OCI-LY1 (cell line): ENCODE data around the gene PFKL.
"Not testable (repeated sequence)": the region's sequence is repeated elsewhere in the genome, so short reads cannot be mapped to it uniquely, and the experiment has no call there.

Source experiments
- CTCF ChIP-seq: fragments of 200-600 bp; sonication (generic), shearing (Covaris generic); IDR thresholded peaks from 2 replicates; pipeline ENCODE4 v1.5.1; 2017; ENCODE audit warnings: mild to moderate bottlenecking, antibody characterized with exemption, low read length, moderate library complexity, mixed read lengths
- EZH2 ChIP-seq: fragments of 200-600 bp; sonication (generic), shearing (Covaris generic); IDR thresholded peaks from 2 replicates; pipeline ENCODE4 v1.8.0; 2017; ENCODE audit warnings: borderline replicate concordance, mixed run types, mild to moderate bottlenecking, antibody characterized with exemption, low read length, moderate library complexity, mixed read lengths

GRCh38 chr21:44302573-44303401, 2.9 kb downstream of the PFKL start:
- peak; percentile 32; the same call in 1 of the 2 replicates for TF ChIP-seq CTCF
- not testable (repeated sequence) for TF ChIP-seq EZH2
